T-helper 9 cell (primary cell): Measurements from ENCODE around the gene PLA2G15.

Experiments
- DNase-seq: peaks from one replicate; pipeline ENCODE4 v3.0.0-alpha.2; 2020

The PLA2G15 gene

GRCh38 chr16:68299571-68300453 lies 54.6 kb downstream of the PLA2G15 start:
- DNase-seq, result no peak

- DNase-seq, result no peak
These were observed 55.7 kb downstream of the PLA2G15 start for GRCh38 chr16:68300734-68301459.

- no peak for DNase-seq
These were observed 61.5 kb downstream of the PLA2G15 start for GRCh38 chr16:68306633-68307032.

GRCh38 chr16:68309799-68310198 lies 64.6 kb downstream of the PLA2G15 start:
- DNase-seq, result no peak

- no peak for DNase-seq
These were observed 65.2 kb downstream of the PLA2G15 start for GRCh38 chr16:68310437-68310773.
